Neural cell (in vitro differentiated cells): Measurements from ENCODE around the gene ARMH3. TPM values are rescaled to one million over a fixed set of nuclear protein-coding genes. Genes with fewer than 3 reads are reported as not detected.

Source experiments
- H2AFZ ChIP-seq: fragments of 200-600, 300-800 bp; sonication (generic), shearing (Covaris generic); 2 replicates; pipeline ENCODE4 v1.6.0; 2014; ENCODE audit warnings: low read depth, mild to moderate bottlenecking, antibody characterized with exemption, low read length, moderate library complexity
- H3F3A ChIP-seq: fragments of 200-600 bp; shearing (Covaris generic); 2 replicates; pipeline ENCODE4 v1.6.1; 2016; ENCODE audit warnings: mild to moderate bottlenecking, moderate library complexity, mixed read lengths, antibody characterized with exemption, low read length; ENCODE audit not compliant: insufficient read depth, poor library complexity, severe bottlenecking
- H3K27ac ChIP-seq: fragments of 200-600, 300-800 bp; sonication (generic), shearing (Covaris generic); 2 replicates; pipeline ENCODE4 v1.5.1; 2014; ENCODE audit warnings: mild to moderate bottlenecking, low read length, moderate library complexity
- H3K27me3 ChIP-seq: fragments of 300-800, 200-600 bp; sonication (generic), shearing (Covaris generic); 2 replicates; pipeline ENCODE4 v1.6.0; 2014; ENCODE audit warnings: mild to moderate bottlenecking, low read depth, low read length, moderate library complexity; ENCODE audit not compliant: insufficient read depth
- H3K36me3 ChIP-seq: fragments of 300-800, 200-600 bp; sonication (generic), shearing (Covaris generic); 2 replicates; pipeline ENCODE4 v1.5.1; 2014; ENCODE audit warnings: mild to moderate bottlenecking, antibody characterized with exemption, low read length, moderate library complexity; ENCODE audit not compliant: insufficient read depth
- H3K4me2 ChIP-seq: fragments of 300-800, 200-600 bp; sonication (generic), shearing (Covaris generic); 2 replicates; pipeline ENCODE4 v1.6.0; 2014; ENCODE audit warnings: mild to moderate bottlenecking, low read length
- H3K4me3 ChIP-seq: fragments of 300-800, 200-600 bp; sonication (generic), shearing (Covaris generic); 2 replicates; pipeline ENCODE4 v1.5.1; 2014; ENCODE audit warnings: mild to moderate bottlenecking, low read length, moderate library complexity
- H3K79me2 ChIP-seq: fragments of 200-600 bp; shearing (Covaris generic); replicated peaks from 2 replicates; pipeline ENCODE4 v1.6.0; 2014; ENCODE audit warnings: mild to moderate bottlenecking, low read length, moderate library complexity; ENCODE audit not compliant: insufficient read depth
- H3K9ac ChIP-seq: fragments of 300-800, 200-600 bp; sonication (generic), shearing (Covaris generic); 2 replicates; pipeline ENCODE4 v1.6.1; 2016; ENCODE audit warnings: mild to moderate bottlenecking, low read length, mixed read lengths
- H3K9me2 ChIP-seq: fragments of 200-600 bp; shearing (Covaris generic); 2 replicates; pipeline ENCODE4 v1.6.1; 2016; ENCODE audit warnings: mild to moderate bottlenecking, low read length, mixed read lengths; ENCODE audit not compliant: insufficient read depth
- H3K9me3 ChIP-seq: fragments of 200-600, 300-800 bp; sonication (generic), shearing (Covaris generic); 2 replicates; pipeline ENCODE4 v1.6.1; 2016; ENCODE audit warnings: mild to moderate bottlenecking, mixed run types, low read length, moderate library complexity, mixed read lengths
- H4K20me1 ChIP-seq: fragments of 200-600 bp; shearing (Covaris generic); 2 replicates; pipeline ENCODE4 v1.6.1; 2016; ENCODE audit warnings: mild to moderate bottlenecking, mixed run types; ENCODE audit not compliant: insufficient read depth
- CTCF ChIP-seq: fragments of 450-650 bp; IDR thresholded peaks from 2 replicates; pipeline ENCODE4 v1.5.1; 2014; ENCODE audit warnings: antibody characterized with exemption, mild to moderate bottlenecking, moderate library complexity; ENCODE audit not compliant: poor library complexity, severe bottlenecking
- EP300 ChIP-seq: fragments of 450-650 bp; conservative IDR thresholded peaks from 2 replicates; pipeline ENCODE4 v1.6.1; 2014; ENCODE audit warnings: antibody characterized with exemption, mild to moderate bottlenecking, moderate library complexity; ENCODE audit not compliant: poor library complexity, severe bottlenecking
- EZH2 ChIP-seq: fragments of 200-600, 300-800 bp; shearing (Covaris generic), sonication (generic); IDR thresholded peaks from 2 replicates; pipeline ENCODE4 v1.6.1; 2014; ENCODE audit warnings: antibody characterized with exemption, low read length, borderline replicate concordance, mild to moderate bottlenecking; ENCODE audit not compliant: insufficient read depth, poor library complexity, severe bottlenecking
- MXI1 ChIP-seq: fragments of 450-650 bp; conservative IDR thresholded peaks from 2 replicates; pipeline ENCODE4 v1.6.1; 2014; ENCODE audit warnings: antibody characterized with exemption, mild to moderate bottlenecking; ENCODE audit not compliant: poor library complexity, severe bottlenecking
- POLR2AphosphoS5 ChIP-seq: IDR thresholded peaks from 2 replicates; pipeline ENCODE4 v1.6.1; 2012
- RAD21 ChIP-seq: fragments of 450-650 bp; conservative IDR thresholded peaks from 2 replicates; pipeline ENCODE4 v1.6.1; 2014; ENCODE audit warnings: antibody characterized with exemption, mild to moderate bottlenecking, moderate library complexity
- REST ChIP-seq: IDR thresholded peaks from 2 replicates; pipeline ENCODE4 v1.6.1; 2012; ENCODE audit warnings: borderline replicate concordance
- SMC3 ChIP-seq: fragments of 450-650 bp; conservative IDR thresholded peaks from 2 replicates; pipeline ENCODE4 v1.6.1; 2014; ENCODE audit warnings: antibody characterized with exemption, mild to moderate bottlenecking, moderate library complexity; ENCODE audit not compliant: poor library complexity
- TAF1 ChIP-seq: IDR thresholded peaks from 2 replicates; pipeline ENCODE4 v1.6.1; 2012; ENCODE audit warnings: low read depth
- polyA plus RNA-seq: library from polyadenylated mRNA; depleted of rRNA; stranded (reverse); fragments of >200 nt; gene quantifications from 2 replicates; pipeline ENCODE4 v1.2.3, GENCODE V29; 2014

ARMH3 gene
- polyA plus RNA-seq, 1 donor from 2014 or later = 13.4 TPM

- no peaks in the 10 kb centered on the region for H3K9me3 ChIP-seq
- no peak overlapping the region for H3K9ac ChIP-seq
- no peaks in the 10 kb centered on the region for H4K20me1 ChIP-seq
- H3K79me2 ChIP-seq = no peaks in the 10 kb centered on the region
- H3K4me3 ChIP-seq = no peak overlapping the region
- no peaks in the 10 kb centered on the region for H3K27me3 ChIP-seq
- H2AFZ ChIP-seq = no peak overlapping the region
- H3K4me2 ChIP-seq = no peak overlapping the region
- H3K27ac ChIP-seq = no peak overlapping the region
- no peaks in the 10 kb centered on the region for H3K9me2 ChIP-seq
- TF ChIP-seq TAF1 (no peak), EZH2 (no peak), REST (no peak), SMC3 (no peak), CTCF (no peak), RAD21 (no peak), POLR2AphosphoS5 (no peak), MXI1 (no peak), EP300 (no peak)
- H3F3A ChIP-seq = no peaks in the 10 kb centered on the region
- H3K36me3 ChIP-seq = no peaks in the 10 kb centered on the region
Measured at GRCh38 chr10:101912561-101913179, 143.3 kb downstream of the ARMH3 start.

GRCh38 chr10:101906586-101907183 lies 149.3 kb downstream of the ARMH3 start:
- no peak overlapping the region for H3K9ac ChIP-seq
- no peak overlapping the region for H3K4me3 ChIP-seq
- H3K9me2 ChIP-seq = no peaks in the 10 kb centered on the region
- no peaks in the 10 kb centered on the region for H4K20me1 ChIP-seq
- no peaks in the 10 kb centered on the region for H3K9me3 ChIP-seq
- no peaks in the 10 kb centered on the region for H3F3A ChIP-seq
- no peak overlapping the region for H3K4me2 ChIP-seq
- no peak overlapping the region for H2AFZ ChIP-seq
- H3K79me2 ChIP-seq = no peaks in the 10 kb centered on the region
- no peaks in the 10 kb centered on the region for H3K36me3 ChIP-seq
- H3K27ac ChIP-seq = no peak overlapping the region
- H3K27me3 ChIP-seq = no peaks in the 10 kb centered on the region
- TF ChIP-seq REST (no peak), POLR2AphosphoS5 (no peak), CTCF (no peak), SMC3 (no peak), EP300 (no peak), MXI1 (no peak), EZH2 (no peak), TAF1 (no peak), RAD21 (no peak)
